Measurements from ENCODE around the gene TEK.

- TF ChIP-seq CTCF (IDR thresholded peaks at IDR 0.05; ENCODE audit: low read depth, low read length) (no peak), EZH2phosphoT487 (IDR thresholded peaks at IDR 0.05; ENCODE audit: low read depth) (no peak)
Measured at GRCh38 chr9:27194401-27195091, 85.5 kb downstream of the TEK start.

Data from OCI-LY3 (cell line).